ENCODE results near the gene SLC4A1AP. TPM values are rescaled to one million over a fixed set of nuclear protein-coding genes. Genes with fewer than 3 reads are reported as not detected.

Gene SLC4A1AP
- total and polyA plus RNA-seq, 9 of the 15 experiments (the other 6 are each of a cell fraction or from before 2014, with no cell fraction given) = 8.1 to 40.5 (median 35.3) TPM

- TF ChIP-seq GTF3C2 (IDR thresholded peaks at IDR 0.05; ENCODE audit: borderline replicate concordance, extremely low read depth, insufficient read length) = no peak
- TF ChIP-seq REST (IDR thresholded peaks at IDR 0.05; ENCODE audit: borderline replicate concordance) = peak; percentile 57; the same call in 1 of the 2 replicates
- no peak for TF ChIP-seq REST (CRISPR knock-in tag; IDR thresholded peaks at IDR 0.05; ENCODE audit: low read depth)
- no peak for TF ChIP-seq ZNF609 (CRISPR knock-in tag; IDR thresholded peaks at IDR 0.05; ENCODE audit: borderline replicate concordance)
- peak; percentile 51; the same call in 1 of the 2 replicates for TF ChIP-seq CTBP1 (IDR thresholded peaks at IDR 0.05; ENCODE audit: borderline replicate concordance)
- TF ChIP-seq SMC3 (conservative IDR thresholded peaks at IDR 0.05; ENCODE audit: insufficient read depth, low read depth, low read length) = peak; percentile 62
- peak; percentile 54; the same call in 1 of the 2 replicates for TF ChIP-seq KLF16 (IDR thresholded peaks at IDR 0.05)
- peak; percentile 69; the same call in 1 of the 2 replicates for TF ChIP-seq STAG1 (CRISPR knock-in tag; IDR thresholded peaks at IDR 0.05; ENCODE audit: borderline replicate concordance)
Observed at GRCh38 chr2:27723372-27724144, 59.9 kb downstream of the SLC4A1AP start (continued).
